ENCODE measurements around the gene CRACDL.

GRCh38 chr2:98846041-98846440 lies 90.0 kb downstream of the CRACDL start:
- TF ChIP-seq ESRRG (CRISPR knock-in tag; IDR thresholded peaks at IDR 0.05) (no peak), TCF4 (CRISPR knock-in tag; IDR thresholded peaks at IDR 0.05; ENCODE audit: borderline replicate concordance) (no peak), CREB5 (CRISPR knock-in tag; IDR thresholded peaks at IDR 0.05; ENCODE audit: low read depth) (no peak), PATZ1 (CRISPR knock-in tag; IDR thresholded peaks at IDR 0.05; ENCODE audit: borderline replicate concordance) (no peak), BACH2 (CRISPR knock-in tag; IDR thresholded peaks at IDR 0.05; ENCODE audit: borderline replicate concordance) (no peak), ZNF70 (CRISPR knock-in tag; IDR thresholded peaks at IDR 0.05) (no peak), SNAI2 (CRISPR knock-in tag; IDR thresholded peaks at IDR 0.05) (no peak)

All from SK-N-SH treated with all-trans-retinoic acid at 6 μM for 48 hours (cell line).